ENCODE data around the gene MAPK12. TPM values are rescaled to one million over a fixed set of nuclear protein-coding genes. Genes with fewer than 3 reads are reported as not detected.

MAPK12 gene
- total and polyA plus RNA-seq, 2 donors (not counting 1 experiment from before 2014, with no cell fraction given): 6.5 to 7.8 TPM

- H3K9me3 Mint-ChIP-seq (ENCODE audit: insufficient read depth): no peaks in the 10 kb centered on the region
- WGBS (ENCODE audit: insufficient coverage): 86% methylated on average over 12 of the region's 14 CpGs
- Histone ChIP-seq H3K27me3 (replicated peaks in 1 of 4; ENCODE audit: control extremely low read depth in 1 of 4, control insufficient read depth in 3 of 4, insufficient read depth in 4 of 4, low read length in 3 of 4) (peaks cover 0 to 28% (median 7%) of the 10 kb centered on the region in 4 experiments), H3K4me1 (ENCODE audit: control insufficient read depth in 2 of 2, insufficient read depth in 2 of 2, low read length in 2 of 2) (peaks cover 81 to 87% of the 10 kb centered on the region in 2 donors), H3K36me3 (replicated peaks in 1 of 2; ENCODE audit: control extremely low read depth in 1 of 2, control insufficient read depth in 1 of 2, extremely low read depth in 1 of 2, insufficient read depth in 2 of 2, low read length in 1 of 2) (no peaks in the 10 kb centered on the region), H3K27ac (ENCODE audit: low read length in 2 of 2) (no peak overlapping the region), H3K79me2 (ENCODE audit: control insufficient read depth, insufficient read depth, low read length) (no peaks in the 10 kb centered on the region), H4K20me1 (ENCODE audit: control insufficient read depth, insufficient read depth, low read length, poor library complexity, severe bottlenecking) (no peaks in the 10 kb centered on the region), H3K9ac (ENCODE audit: low read length) (peak overlapping the region; percentile 19), H3K4me2 (replicated peaks; ENCODE audit: low read depth, low read length, poor library complexity, severe bottlenecking) (peak overlapping the region; percentile 95), H3K4me3 (ENCODE audit: control extremely low read depth in 1 of 5, extremely low read depth in 1 of 5, insufficient read depth in 1 of 5, low read depth in 2 of 5, low read length in 4 of 5) (no peak overlapping the region), H2AFZ (ENCODE audit: insufficient read depth, low read depth, low read length, poor library complexity, severe bottlenecking) (no peak overlapping the region), H3K9me3 (ENCODE audit: control extremely low read depth in 1 of 3, control insufficient read depth in 2 of 3, insufficient read depth in 1 of 3, low read length in 2 of 3) (peaks cover 0 to 7% (median 0%) of the 10 kb centered on the region in 3 donors)
- intact Hi-C loops (cut with micrococcal nuclease): no loop called here
- H3K4me1 Mint-ChIP-seq: peaks cover 58% of the 10 kb centered on the region
- H3K4me3 Mint-ChIP-seq: peak overlapping the region; percentile 84
- no peak for ATAC-seq (ENCODE audit: low read depth)
- no peak for DNase-seq
- CTCF ChIA-PET: interaction anchor here (1.2 to 3.1 kb wide), 5 partner anchors 9 to 29 kb away, joined by 3 to 19 read pairs (median 8); partner anchors contain the start of gene DENND6B
- TF ChIP-seq CTCF (IDR thresholded peaks at IDR 0.05) (no peak), EZH2 (IDR thresholded peaks at IDR 0.05; ENCODE audit: borderline replicate concordance, insufficient read depth, low read depth, low read length, poor library complexity, severe bottlenecking) (no peak)
- H3K27me3 Mint-ChIP-seq: peaks cover 5% of the 10 kb centered on the region
- H3K27ac Mint-ChIP-seq: peak overlapping the region; percentile 84
- POLR2A ChIA-PET: interaction anchor here (1.0 to 7.5 kb wide), 4 partner anchors 9 to 316 kb away, joined by 3 to 61 read pairs (median 30); no protein-coding TSS in a partner anchor
Measured at GRCh38 chr22:50305393-50305922, 44.0 kb upstream of the MAPK12 start.

Measured in B cell (primary cell).